SK-N-SH treated with all-trans-retinoic acid at 6 μM for 48 hours (cell line): ENCODE data around the gene ETNK2.

Experiments
- ATAC-seq: fragments of 200-7000 bp; cut with Tn5 transposase; 3 replicates; pipeline ENCODE4 v1.9.1; 2020; ENCODE audit warnings: mild to moderate bottlenecking, moderate library complexity
- ARNTL ChIP-seq: fragments of 450-650 bp; formaldehyde crosslinking; IDR thresholded peaks from 2 replicates; pipeline ENCODE4 v1.5.0; 2020; ENCODE audit warnings: low read depth, mild to moderate bottlenecking, moderate library complexity, borderline replicate concordance
- BACH2 ChIP-seq: fragments of 250-450 bp; sonication (Bioruptor Pico); IDR thresholded peaks from 2 replicates; pipeline ENCODE4 v1.9.0; 2021; ENCODE audit warnings: mild to moderate bottlenecking, borderline replicate concordance
- CREB5 ChIP-seq: fragments of 250-450 bp; sonication (Bioruptor Pico); IDR thresholded peaks from 2 replicates; pipeline ENCODE4 v1.5.1; 2020; ENCODE audit warnings: low read depth, mild to moderate bottlenecking, moderate library complexity
- CSDC2 ChIP-seq: fragments of 250-450 bp; sonication (Bioruptor Pico); IDR thresholded peaks from 2 replicates; pipeline ENCODE4 v1.5.0; 2020; ENCODE audit warnings: mild to moderate bottlenecking, moderate library complexity
- CSRNP3 ChIP-seq: fragments of 250-450 bp; sonication (Bioruptor Pico); IDR thresholded peaks from 2 replicates; pipeline ENCODE4 v1.5.1; 2021; ENCODE audit warnings: mild to moderate bottlenecking, moderate library complexity
- ESRRG ChIP-seq: fragments of 250-450 bp; sonication (Bioruptor Pico); IDR thresholded peaks from 2 replicates; pipeline ENCODE4 v1.6.1; 2021; ENCODE audit warnings: mild to moderate bottlenecking
- GLIS3 ChIP-seq: fragments of 250-450 bp; sonication (Bioruptor Pico); IDR thresholded peaks from 2 replicates; pipeline ENCODE4 v1.5.0; 2020; ENCODE audit warnings: mild to moderate bottlenecking, moderate library complexity
- ISL1 ChIP-seq: fragments of 250-450 bp; sonication (Bioruptor Pico); IDR thresholded peaks from 2 replicates; pipeline ENCODE4 v2.1.2; 2022; ENCODE audit warnings: mild to moderate bottlenecking, moderate library complexity
- OSR1 ChIP-seq: fragments of 250-450 bp; sonication (Bioruptor Pico); IDR thresholded peaks from 2 replicates; pipeline ENCODE4 v1.8.0; 2022; ENCODE audit warnings: moderate library complexity, mild to moderate bottlenecking, inconsistent platforms
- PATZ1 ChIP-seq: fragments of 250-450 bp; sonication (Bioruptor Pico); IDR thresholded peaks from 2 replicates; pipeline ENCODE4 v1.8.0; 2020; ENCODE audit warnings: mild to moderate bottlenecking, moderate library complexity, borderline replicate concordance
- POU6F1 ChIP-seq: fragments of 250-450 bp; sonication (Bioruptor Pico); IDR thresholded peaks from 2 replicates; pipeline ENCODE4 v1.8.0; 2021; ENCODE audit warnings: low read depth, mild to moderate bottlenecking, moderate library complexity, borderline replicate concordance
- TOX ChIP-seq: fragments of 250-450 bp; sonication (Bioruptor Pico); IDR thresholded peaks from 2 replicates; pipeline ENCODE4 v1.8.0; 2021; ENCODE audit warnings: mild to moderate bottlenecking, moderate library complexity, borderline replicate concordance
- TSHZ2 ChIP-seq: fragments of 250-450 bp; sonication (Bioruptor Pico); IDR thresholded peaks from 2 replicates; pipeline ENCODE4 v1.5.0; 2020; ENCODE audit warnings: mild to moderate bottlenecking, moderate library complexity
- ZC3H10 ChIP-seq: fragments of 250-450 bp; sonication (Bioruptor Pico); IDR thresholded peaks from 2 replicates; pipeline ENCODE4 v1.5.1; 2021; ENCODE audit warnings: mild to moderate bottlenecking, moderate library complexity
- ZFP3 ChIP-seq: fragments of 250-450 bp; sonication (Bioruptor Pico); IDR thresholded peaks from 2 replicates; pipeline ENCODE4 v1.5.0; 2020; ENCODE audit warnings: mild to moderate bottlenecking, moderate library complexity
- ZFP30 ChIP-seq: fragments of 450-650 bp; formaldehyde crosslinking; IDR thresholded peaks from 2 replicates; pipeline ENCODE4 v1.5.0; 2022; ENCODE audit warnings: mild to moderate bottlenecking, moderate library complexity
- ZNF565 ChIP-seq: fragments of 450-650 bp; formaldehyde crosslinking; conservative IDR thresholded peaks from 2 replicates; pipeline ENCODE4 v1.5.0; 2020; ENCODE audit warnings: low read depth, mild to moderate bottlenecking, moderate library complexity
- ZNF70 ChIP-seq: fragments of 450-650 bp; formaldehyde crosslinking; IDR thresholded peaks from 2 replicates; pipeline ENCODE4 v1.5.0; 2020; ENCODE audit warnings: mild to moderate bottlenecking, moderate library complexity
- ZNF8 ChIP-seq: fragments of 450-650 bp; formaldehyde crosslinking; IDR thresholded peaks from 2 replicates; pipeline ENCODE4 v1.5.0; 2020; ENCODE audit warnings: mild to moderate bottlenecking, moderate library complexity

The ETNK2 gene

GRCh38 chr1:204161609-204162493 is 10.0 kb upstream of the ETNK2 start:
- TF ChIP-seq BACH2 (CRISPR knock-in tag) (no peak), CSRNP3 (CRISPR knock-in tag) (no peak), ESRRG (no peak), CREB5 (CRISPR knock-in tag) (no peak), TSHZ2 (no peak), ZFP30 (CRISPR knock-in tag) (no peak), ZNF8 (CRISPR knock-in tag) (no peak), ISL1 (no peak), OSR1 (no peak)

GRCh38 chr1:204157962-204158361 is 6.1 kb upstream of the ETNK2 start:
- TF ChIP-seq TSHZ2 (no peak), ZNF8 (CRISPR knock-in tag) (no peak), OSR1 (no peak), PATZ1 (CRISPR knock-in tag) (no peak), ZFP30 (CRISPR knock-in tag) (no peak), ARNTL (CRISPR knock-in tag) (no peak), GLIS3 (CRISPR knock-in tag) (no peak), BACH2 (CRISPR knock-in tag) (no peak), ZFP3 (no peak), ZNF70 (CRISPR knock-in tag) (no peak), ZNF565 (CRISPR knock-in tag) (no peak), POU6F1 (CRISPR knock-in tag) (no peak), ESRRG (no peak), ZC3H10 (CRISPR knock-in tag) (no peak), CSRNP3 (CRISPR knock-in tag) (no peak), TOX (CRISPR knock-in tag) (no peak), CSDC2 (CRISPR knock-in tag) (no peak)
- no peak for ATAC-seq

More at GRCh38 chr1:204161609-204162493, 10.0 kb upstream of the ETNK2 start:
- no peak for ATAC-seq
